Measurements from ENCODE around the gene GPR50.

GRCh38 chrX:151228935-151229334 is 52.6 kb downstream of the GPR50 start:
- TF ChIP-seq GATA3 (IDR thresholded peaks at IDR 0.05; ENCODE audit: low read depth, low read length) (no peak), GATA2 (IDR thresholded peaks at IDR 0.05; ENCODE audit: low read depth, low read length) (no peak)

Measured in SH-SY5Y (cell line).